ENCODE results near the gene ARHGEF28.

The ARHGEF28 gene

GRCh38 chr5:73732045-73732444 is 106.0 kb downstream of the ARHGEF28 start:
- Histone ChIP-seq H3K9ac (ENCODE audit: low read length) (no peak overlapping the region), H3K36me3 (replicated peaks; ENCODE audit: insufficient read depth, low read length) (no peaks in the 10 kb centered on the region), H3K27me3 (replicated peaks; ENCODE audit: insufficient read depth, low read length) (no peaks in the 10 kb centered on the region), H3K79me2 (ENCODE audit: low read length) (no peaks in the 10 kb centered on the region), H3K4me2 (ENCODE audit: low read depth, low read length) (no peak overlapping the region), H3F3A (ENCODE audit: insufficient read depth, low read length) (no peaks in the 10 kb centered on the region), H3K9me3 (replicated peaks; ENCODE audit: insufficient read depth, low read length) (no peaks in the 10 kb centered on the region), H3K4me1 (ENCODE audit: low read length) (no peaks in the 10 kb centered on the region), H4K20me1 (ENCODE audit: insufficient read depth, low read length) (no peaks in the 10 kb centered on the region), H3K4me3 (ENCODE audit: low read length) (no peak overlapping the region), H3K9me2 (replicated peaks; ENCODE audit: insufficient read depth, low read length) (no peaks in the 10 kb centered on the region), H2AFZ (ENCODE audit: low read length) (no peak overlapping the region), H3K27ac (ENCODE audit: low read length) (no peak overlapping the region)
- DNase-seq: no peak
- no peak for TF ChIP-seq CTCF (IDR thresholded peaks at IDR 0.05; ENCODE audit: low read length)
- TF ChIP-seq EZH2phosphoT487 (IDR thresholded peaks at IDR 0.05; ENCODE audit: low read length): no peak
- no peak for TF ChIP-seq EZH2 (optimal IDR thresholded peaks at IDR 0.05; ENCODE audit: low read depth, low read length)

- Histone ChIP-seq H2AFZ (ENCODE audit: low read length) (no peak overlapping the region), H3K27me3 (replicated peaks; ENCODE audit: insufficient read depth, low read length) (no peaks in the 10 kb centered on the region), H3K9me2 (replicated peaks; ENCODE audit: insufficient read depth, low read length) (no peaks in the 10 kb centered on the region), H3K4me1 (ENCODE audit: low read length) (no peaks in the 10 kb centered on the region), H4K20me1 (ENCODE audit: insufficient read depth, low read length) (no peaks in the 10 kb centered on the region), H3K4me3 (ENCODE audit: low read length) (no peak overlapping the region), H3K9ac (ENCODE audit: low read length) (no peak overlapping the region), H3F3A (ENCODE audit: insufficient read depth, low read length) (no peaks in the 10 kb centered on the region), H3K9me3 (replicated peaks; ENCODE audit: insufficient read depth, low read length) (no peaks in the 10 kb centered on the region), H3K36me3 (replicated peaks; ENCODE audit: insufficient read depth, low read length) (no peaks in the 10 kb centered on the region), H3K4me2 (ENCODE audit: low read depth, low read length) (no peak overlapping the region), H3K79me2 (ENCODE audit: low read length) (no peaks in the 10 kb centered on the region), H3K27ac (ENCODE audit: low read length) (no peak overlapping the region)
- DNase-seq: no peak
- TF ChIP-seq EZH2 (optimal IDR thresholded peaks at IDR 0.05; ENCODE audit: low read depth, low read length): no peak
Measured at GRCh38 chr5:73733219-73733618, 107.2 kb downstream of the ARHGEF28 start.

DNA sequence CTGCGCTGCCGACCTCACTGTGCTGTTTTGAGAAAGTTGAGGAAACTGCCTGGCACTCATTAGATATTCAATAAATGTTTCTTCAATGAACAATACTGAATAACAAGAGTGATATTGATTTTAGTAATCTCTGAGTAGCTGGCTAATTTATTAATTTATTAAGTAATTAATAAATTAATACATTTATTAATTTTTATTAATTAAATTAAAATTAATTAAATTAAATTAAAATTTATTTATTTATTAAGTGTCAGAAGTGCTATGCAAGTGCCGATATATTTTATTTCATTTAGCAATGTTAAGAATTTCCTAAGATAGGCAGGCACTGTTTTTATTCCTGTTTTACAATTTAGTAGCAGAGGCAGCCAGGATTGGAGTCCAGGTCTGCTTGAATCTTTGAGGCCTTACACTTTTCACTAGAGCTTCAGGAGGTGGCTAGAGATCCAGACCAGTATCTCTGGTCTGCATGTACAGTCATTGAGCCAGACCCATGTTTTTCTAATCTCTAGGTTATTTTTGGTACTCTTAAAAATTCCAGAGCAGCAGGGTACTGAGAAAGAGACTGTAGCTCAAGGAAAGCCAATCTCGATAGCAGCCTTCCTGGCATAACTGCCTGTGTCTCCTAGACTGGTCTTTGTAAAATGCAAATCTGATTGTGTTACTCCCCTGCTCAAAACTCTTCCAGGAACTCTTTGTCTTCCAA is 109.2 kb downstream of the ARHGEF28 start:
- no peaks in the 10 kb centered on the region for H3F3A ChIP-seq (ENCODE audit: insufficient read depth, low read length)
- H3K9ac ChIP-seq (ENCODE audit: low read length): no peak overlapping the region
- no peak for DNase-seq
- H4K20me1 ChIP-seq (ENCODE audit: insufficient read depth, low read length): no peaks in the 10 kb centered on the region
- H3K27me3 ChIP-seq (replicated peaks; ENCODE audit: insufficient read depth, low read length): no peaks in the 10 kb centered on the region
- H3K27ac ChIP-seq (ENCODE audit: low read length): no peak overlapping the region
- no peaks in the 10 kb centered on the region for H3K9me2 ChIP-seq (replicated peaks; ENCODE audit: insufficient read depth, low read length)
- no peak overlapping the region for H3K4me2 ChIP-seq (ENCODE audit: low read depth, low read length)
- H2AFZ ChIP-seq (ENCODE audit: low read length): no peak overlapping the region
- H3K36me3 ChIP-seq (replicated peaks; ENCODE audit: insufficient read depth, low read length): no peaks in the 10 kb centered on the region
- no peaks in the 10 kb centered on the region for H3K9me3 ChIP-seq (replicated peaks; ENCODE audit: insufficient read depth, low read length)
- no peak overlapping the region for H3K4me3 ChIP-seq (ENCODE audit: low read length)
- no peaks in the 10 kb centered on the region for H3K4me1 ChIP-seq (ENCODE audit: low read length)
- no peaks in the 10 kb centered on the region for H3K79me2 ChIP-seq (ENCODE audit: low read length)
- TF ChIP-seq EZH2phosphoT487 (IDR thresholded peaks at IDR 0.05; ENCODE audit: low read length): no peak

GRCh38 chr5:73739650-73740049 is 113.7 kb downstream of the ARHGEF28 start:
- Histone ChIP-seq H3K36me3 (replicated peaks; ENCODE audit: insufficient read depth, low read length) (no peaks in the 10 kb centered on the region), H3K9me3 (replicated peaks; ENCODE audit: insufficient read depth, low read length) (no peaks in the 10 kb centered on the region), H3K79me2 (ENCODE audit: low read length) (no peaks in the 10 kb centered on the region), H3K4me1 (ENCODE audit: low read length) (no peaks in the 10 kb centered on the region), H3K4me2 (ENCODE audit: low read depth, low read length) (no peak overlapping the region), H3K27me3 (replicated peaks; ENCODE audit: insufficient read depth, low read length) (no peaks in the 10 kb centered on the region), H3K9ac (ENCODE audit: low read length) (no peak overlapping the region), H2AFZ (ENCODE audit: low read length) (no peak overlapping the region), H4K20me1 (ENCODE audit: insufficient read depth, low read length) (no peaks in the 10 kb centered on the region), H3K9me2 (replicated peaks; ENCODE audit: insufficient read depth, low read length) (no peaks in the 10 kb centered on the region), H3K4me3 (ENCODE audit: low read length) (no peak overlapping the region), H3K27ac (ENCODE audit: low read length) (no peak overlapping the region), H3F3A (ENCODE audit: insufficient read depth, low read length) (no peaks in the 10 kb centered on the region)
- TF ChIP-seq EZH2phosphoT487 (IDR thresholded peaks at IDR 0.05; ENCODE audit: low read length) (no peak), EZH2 (optimal IDR thresholded peaks at IDR 0.05; ENCODE audit: low read depth, low read length) (no peak), CTCF (IDR thresholded peaks at IDR 0.05; ENCODE audit: low read length) (no peak)
- DNase-seq: no peak
